SK-N-SH treated with all-trans-retinoic acid at 6 μM for 48 hours (cell line): ENCODE results near the gene RECK.

Experiments used
- ARNTL ChIP-seq: fragments of 450-650 bp; formaldehyde crosslinking; IDR thresholded peaks from 2 replicates; pipeline ENCODE4 v1.5.0; 2020; ENCODE audit warnings: low read depth, mild to moderate bottlenecking, moderate library complexity, borderline replicate concordance
- ESRRG ChIP-seq: fragments of 250-450 bp; sonication (Bioruptor Pico); IDR thresholded peaks from 2 replicates; pipeline ENCODE4 v1.6.1; 2021; ENCODE audit warnings: mild to moderate bottlenecking
- ISL1 ChIP-seq: fragments of 250-450 bp; sonication (Bioruptor Pico); IDR thresholded peaks from 2 replicates; pipeline ENCODE4 v2.1.2; 2022; ENCODE audit warnings: mild to moderate bottlenecking, moderate library complexity
- PPARA ChIP-seq: fragments of 250-450 bp; sonication (Bioruptor Pico); IDR thresholded peaks from 2 replicates; pipeline ENCODE4 v1.5.0; 2020; ENCODE audit warnings: mild to moderate bottlenecking, borderline replicate concordance
- ZFP3 ChIP-seq: fragments of 250-450 bp; sonication (Bioruptor Pico); IDR thresholded peaks from 2 replicates; pipeline ENCODE4 v1.5.0; 2020; ENCODE audit warnings: mild to moderate bottlenecking, moderate library complexity
- ZFP30 ChIP-seq: fragments of 450-650 bp; formaldehyde crosslinking; IDR thresholded peaks from 2 replicates; pipeline ENCODE4 v1.5.0; 2022; ENCODE audit warnings: mild to moderate bottlenecking, moderate library complexity
- TF ChIP-seq, protein P1 (sequence below): fragments of 250-450 bp; sonication (Bioruptor Pico); IDR thresholded peaks from 2 replicates; pipeline ENCODE4 v1.8.0; 2020; ENCODE audit warnings: mild to moderate bottlenecking, moderate library complexity, borderline replicate concordance
- TF ChIP-seq, protein P2 (sequence below): fragments of 250-450 bp; sonication (Bioruptor Pico); IDR thresholded peaks from 2 replicates; pipeline ENCODE4 v1.5.0; 2020; ENCODE audit warnings: mild to moderate bottlenecking, moderate library complexity
- TF ChIP-seq, protein P3 (sequence below): fragments of 250-450 bp; sonication (Bioruptor Pico); IDR thresholded peaks from 2 replicates; pipeline ENCODE4 v1.8.0; 2021; ENCODE audit warnings: low read depth, mild to moderate bottlenecking, moderate library complexity, borderline replicate concordance

DNA sequence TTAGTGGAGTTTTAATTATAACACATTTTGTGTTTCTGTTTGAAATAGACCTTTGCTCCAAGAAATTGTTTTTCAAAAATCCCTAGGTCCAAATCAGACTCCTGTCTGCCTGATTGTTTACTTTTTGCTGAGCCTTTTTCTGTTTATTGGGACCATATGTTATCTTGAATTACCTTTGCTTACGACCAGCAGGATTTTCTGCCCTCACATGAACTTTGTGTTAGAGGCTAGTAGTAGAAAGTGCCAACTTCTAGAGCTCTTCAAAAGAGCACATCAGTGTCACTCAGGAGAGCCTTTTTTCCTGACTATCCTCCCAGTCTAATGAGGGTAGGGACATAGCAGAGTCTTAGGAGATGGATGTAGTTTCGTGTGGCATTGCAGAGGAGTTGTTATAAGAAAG, 10.2 kb downstream of the RECK start:
- TF ChIP-seq ISL1 (CRISPR knock-in tag) = no peak
- no peak for TF ChIP-seq PPARA (CRISPR knock-in tag)
- TF ChIP-seq ZFP3 (CRISPR knock-in tag) = no peak
- TF ChIP-seq ARNTL (CRISPR knock-in tag) = no peak
- TF ChIP-seq ZFP30 (CRISPR knock-in tag) = no peak
- TF ChIP-seq, protein P1, sequence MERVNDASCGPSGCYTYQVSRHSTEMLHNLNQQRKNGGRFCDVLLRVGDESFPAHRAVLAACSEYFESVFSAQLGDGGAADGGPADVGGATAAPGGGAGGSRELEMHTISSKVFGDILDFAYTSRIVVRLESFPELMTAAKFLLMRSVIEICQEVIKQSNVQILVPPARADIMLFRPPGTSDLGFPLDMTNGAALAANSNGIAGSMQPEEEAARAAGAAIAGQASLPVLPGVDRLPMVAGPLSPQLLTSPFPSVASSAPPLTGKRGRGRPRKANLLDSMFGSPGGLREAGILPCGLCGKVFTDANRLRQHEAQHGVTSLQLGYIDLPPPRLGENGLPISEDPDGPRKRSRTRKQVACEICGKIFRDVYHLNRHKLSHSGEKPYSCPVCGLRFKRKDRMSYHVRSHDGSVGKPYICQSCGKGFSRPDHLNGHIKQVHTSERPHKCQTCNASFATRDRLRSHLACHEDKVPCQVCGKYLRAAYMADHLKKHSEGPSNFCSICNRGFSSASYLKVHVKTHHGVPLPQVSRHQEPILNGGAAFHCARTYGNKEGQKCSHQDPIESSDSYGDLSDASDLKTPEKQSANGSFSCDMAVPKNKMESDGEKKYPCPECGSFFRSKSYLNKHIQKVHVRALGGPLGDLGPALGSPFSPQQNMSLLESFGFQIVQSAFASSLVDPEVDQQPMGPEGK (CRISPR knock-in tag) = no peak
- TF ChIP-seq, protein P2, sequence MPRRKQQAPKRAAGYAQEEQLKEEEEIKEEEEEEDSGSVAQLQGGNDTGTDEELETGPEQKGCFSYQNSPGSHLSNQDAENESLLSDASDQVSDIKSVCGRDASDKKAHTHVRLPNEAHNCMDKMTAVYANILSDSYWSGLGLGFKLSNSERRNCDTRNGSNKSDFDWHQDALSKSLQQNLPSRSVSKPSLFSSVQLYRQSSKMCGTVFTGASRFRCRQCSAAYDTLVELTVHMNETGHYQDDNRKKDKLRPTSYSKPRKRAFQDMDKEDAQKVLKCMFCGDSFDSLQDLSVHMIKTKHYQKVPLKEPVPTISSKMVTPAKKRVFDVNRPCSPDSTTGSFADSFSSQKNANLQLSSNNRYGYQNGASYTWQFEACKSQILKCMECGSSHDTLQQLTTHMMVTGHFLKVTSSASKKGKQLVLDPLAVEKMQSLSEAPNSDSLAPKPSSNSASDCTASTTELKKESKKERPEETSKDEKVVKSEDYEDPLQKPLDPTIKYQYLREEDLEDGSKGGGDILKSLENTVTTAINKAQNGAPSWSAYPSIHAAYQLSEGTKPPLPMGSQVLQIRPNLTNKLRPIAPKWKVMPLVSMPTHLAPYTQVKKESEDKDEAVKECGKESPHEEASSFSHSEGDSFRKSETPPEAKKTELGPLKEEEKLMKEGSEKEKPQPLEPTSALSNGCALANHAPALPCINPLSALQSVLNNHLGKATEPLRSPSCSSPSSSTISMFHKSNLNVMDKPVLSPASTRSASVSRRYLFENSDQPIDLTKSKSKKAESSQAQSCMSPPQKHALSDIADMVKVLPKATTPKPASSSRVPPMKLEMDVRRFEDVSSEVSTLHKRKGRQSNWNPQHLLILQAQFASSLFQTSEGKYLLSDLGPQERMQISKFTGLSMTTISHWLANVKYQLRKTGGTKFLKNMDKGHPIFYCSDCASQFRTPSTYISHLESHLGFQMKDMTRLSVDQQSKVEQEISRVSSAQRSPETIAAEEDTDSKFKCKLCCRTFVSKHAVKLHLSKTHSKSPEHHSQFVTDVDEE = no peak
- TF ChIP-seq ESRRG (CRISPR knock-in tag) = no peak
- TF ChIP-seq, protein P3, sequence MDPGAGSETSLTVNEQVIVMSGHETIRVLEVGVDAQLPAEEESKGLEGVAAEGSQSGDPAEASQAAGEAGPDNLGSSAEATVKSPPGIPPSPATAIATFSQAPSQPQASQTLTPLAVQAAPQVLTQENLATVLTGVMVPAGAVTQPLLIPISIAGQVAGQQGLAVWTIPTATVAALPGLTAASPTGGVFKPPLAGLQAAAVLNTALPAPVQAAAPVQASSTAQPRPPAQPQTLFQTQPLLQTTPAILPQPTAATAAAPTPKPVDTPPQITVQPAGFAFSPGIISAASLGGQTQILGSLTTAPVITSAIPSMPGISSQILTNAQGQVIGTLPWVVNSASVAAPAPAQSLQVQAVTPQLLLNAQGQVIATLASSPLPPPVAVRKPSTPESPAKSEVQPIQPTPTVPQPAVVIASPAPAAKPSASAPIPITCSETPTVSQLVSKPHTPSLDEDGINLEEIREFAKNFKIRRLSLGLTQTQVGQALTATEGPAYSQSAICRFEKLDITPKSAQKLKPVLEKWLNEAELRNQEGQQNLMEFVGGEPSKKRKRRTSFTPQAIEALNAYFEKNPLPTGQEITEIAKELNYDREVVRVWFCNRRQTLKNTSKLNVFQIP (CRISPR knock-in tag) = no peak
